ENCODE data around the gene ABCA7. TPM values are rescaled to one million over a fixed set of nuclear protein-coding genes. Genes with fewer than 3 reads are reported as not detected.

Gene ABCA7
- total RNA-seq, 1 experiment from 2014 or later, result 40.3 TPM

GRCh38 chr19:1070931-1071791 lies 31.3 kb downstream of the ABCA7 start:
- peak overlapping the region; percentile 72 for H3K4me3 Mint-ChIP-seq
- CTCF ChIA-PET, result interaction anchor here (0.6 to 2.6 kb wide), 21 partner anchors 9 to 1891 kb away, joined by 3 to 45 read pairs (median 6); partner anchors contain the start of genes ABCA7, CNN2 and GPX4
- TF ChIP-seq KAT7 (CRISPR knock-in tag; IDR thresholded peaks at IDR 0.05; ENCODE audit: borderline replicate concordance) (0 out of 2 replicates have a peak, but pooled peaks have one; percentile 78), E2F5 (CRISPR knock-in tag; IDR thresholded peaks at IDR 0.05) (peak; percentile 64; the same call in 1 of the 2 replicates), MYBL2 (CRISPR knock-in tag; IDR thresholded peaks at IDR 0.05) (peak; percentile 85), ETV6 (CRISPR knock-in tag; IDR thresholded peaks at IDR 0.05) (0 out of 2 replicates have a peak, but pooled peaks have one; percentile 57), ZNF281 (CRISPR knock-in tag; IDR thresholded peaks at IDR 0.05) (no peak), ZBTB21 (CRISPR knock-in tag; IDR thresholded peaks at IDR 0.05; ENCODE audit: borderline replicate concordance) (no peak; the same call in 1 of the 2 replicates), SMAD4 (CRISPR knock-in tag; IDR thresholded peaks at IDR 0.05) (no peak), ZNF671 (CRISPR knock-in tag; IDR thresholded peaks at IDR 0.05) (no peak), TCF7 (CRISPR knock-in tag; IDR thresholded peaks at IDR 0.05; ENCODE audit: low read depth) (peak; percentile 74; the same call in 1 of the 2 replicates), CTCF (IDR thresholded peaks at IDR 0.05) (no peak), ZMAT4 (CRISPR knock-in tag; IDR thresholded peaks at IDR 0.05) (no peak), NFE2L1 (CRISPR knock-in tag; IDR thresholded peaks at IDR 0.05) (0 out of 2 replicates have a peak, but pooled peaks have one; percentile 43), FOXP1 (CRISPR knock-in tag; IDR thresholded peaks at IDR 0.05; ENCODE audit: borderline replicate concordance) (peak; percentile 85), SP1 (CRISPR knock-in tag; conservative IDR thresholded peaks at IDR 0.05) (peak; percentile 72), FOXP4 (CRISPR knock-in tag; IDR thresholded peaks at IDR 0.05) (peak; percentile 18; the same call in 1 of the 2 replicates), USF2 (CRISPR knock-in tag; IDR thresholded peaks at IDR 0.05) (peak; percentile 69), ZNF121 (CRISPR knock-in tag; IDR thresholded peaks at IDR 0.05) (no peak), ESRRA (CRISPR knock-in tag; IDR thresholded peaks at IDR 0.05; ENCODE audit: borderline replicate concordance) (0 out of 2 replicates have a peak, but pooled peaks have one; percentile 30), FOXK1 (CRISPR knock-in tag; IDR thresholded peaks at IDR 0.05) (peak; percentile 75; the same call in 1 of the 2 replicates), ZNF317 (CRISPR knock-in tag; IDR thresholded peaks at IDR 0.05; ENCODE audit: borderline replicate concordance, low read depth) (0 out of 2 replicates have a peak, but pooled peaks have one; percentile 6), ZNF423 (CRISPR knock-in tag; IDR thresholded peaks at IDR 0.05) (0 out of 2 replicates have a peak, but pooled peaks have one; percentile 24), USF1 (CRISPR knock-in tag; IDR thresholded peaks at IDR 0.05) (peak; percentile 61; the same call in 1 of the 2 replicates), NR2C2 (CRISPR knock-in tag; IDR thresholded peaks at IDR 0.05) (no peak), TP53 (CRISPR knock-in tag; IDR thresholded peaks at IDR 0.05) (peak; percentile 89; the same call in 1 of the 2 replicates), ZNF219 (CRISPR knock-in tag; IDR thresholded peaks at IDR 0.05; ENCODE audit: borderline replicate concordance) (peak; percentile 82; the same call in 1 of the 2 replicates), CREM (CRISPR knock-in tag; IDR thresholded peaks at IDR 0.05) (0 out of 2 replicates have a peak, but pooled peaks have one; percentile 68), ELF4 (CRISPR knock-in tag; IDR thresholded peaks at IDR 0.05; ENCODE audit: low read depth) (0 out of 2 replicates have a peak, but pooled peaks have one; percentile 27)

More at GRCh38 chr19:1070931-1071791, 31.3 kb downstream of the ABCA7 start:
- ATAC-seq, result peak; percentile 33
- Mint-ChIP-seq H3K36me3 (peaks cover 8% of the 10 kb centered on the region), H3K27me3 (ENCODE audit: low read depth) (peaks cover 23% of the 10 kb centered on the region), H3K9me3 (no peaks in the 10 kb centered on the region), H3K27ac (no peak overlapping the region), H3K4me1 (peaks cover 5% of the 10 kb centered on the region)
- DNase-seq (ENCODE audit: low spot score), result peak; percentile 74
- POLR2A ChIA-PET, result interaction anchor here (0.6 to 2.4 kb wide), 10 partner anchors 9 to 437 kb away, joined by 3 to 22 read pairs (median 3); partner anchors contain the start of gene ABCA7
